ENCODE measurements around the gene BCOR. TPM values are rescaled to one million over a fixed set of nuclear protein-coding genes. Genes with fewer than 3 reads are reported as not detected.

BCOR gene
- total and polyA plus RNA-seq, 2 donors (not counting 1 experiment from before 2014, with no cell fraction given), result 3.0 to 5.8 TPM

- H3K9me3 ChIP-seq (ENCODE audit: control insufficient read depth, insufficient read depth, low read depth, low read length), result no peaks in the 10 kb centered on the region
- H3K4me2 ChIP-seq (ENCODE audit: extremely low read depth, insufficient read depth, low read length), result no peak overlapping the region
- TF ChIP-seq EZH2 (IDR thresholded peaks at IDR 0.05; ENCODE audit: low read length, missing control alignments), result no peak
- no peak for TF ChIP-seq CTCF (conservative IDR thresholded peaks at IDR 0.05 in 1 of 2, IDR thresholded peaks at IDR 0.05 in 1 of 2; ENCODE audit: low read depth in 1 of 2, low read length in 2 of 2)
- H3K36me3 ChIP-seq (ENCODE audit: control insufficient read depth, insufficient read depth, low read length), result no peaks in the 10 kb centered on the region
- DNase-seq (ENCODE audit: low read depth in 2 of 2), result no peak
- no peak overlapping the region for H3K4me3 ChIP-seq (replicated peaks in 1 of 4; ENCODE audit: control extremely low read depth in 1 of 4, insufficient read depth in 1 of 4, low read depth in 3 of 4, low read length in 4 of 4)
- H2AFZ ChIP-seq (ENCODE audit: low read length), result no peak overlapping the region
- no peaks in the 10 kb centered on the region for H3K79me2 ChIP-seq (ENCODE audit: control insufficient read depth, insufficient read depth, low read length)
- no peak overlapping the region for H3K9ac ChIP-seq (ENCODE audit: insufficient read depth, low read length)
- no peaks in the 10 kb centered on the region for H3K4me1 ChIP-seq (ENCODE audit: control insufficient read depth, extremely low read depth, insufficient read depth, low read length)
- no peaks in the 10 kb centered on the region for H4K20me1 ChIP-seq (ENCODE audit: control insufficient read depth, extremely low read depth, insufficient read depth, low read length)
- H3K27me3 ChIP-seq (ENCODE audit: control insufficient read depth, insufficient read depth, low read length), result no peaks in the 10 kb centered on the region
- no peak overlapping the region for H3K27ac ChIP-seq (ENCODE audit: insufficient read depth, low read length)
These were observed 75.3 kb downstream of the BCOR start for GRCh38 chrX:40022421-40022820.

DNA sequence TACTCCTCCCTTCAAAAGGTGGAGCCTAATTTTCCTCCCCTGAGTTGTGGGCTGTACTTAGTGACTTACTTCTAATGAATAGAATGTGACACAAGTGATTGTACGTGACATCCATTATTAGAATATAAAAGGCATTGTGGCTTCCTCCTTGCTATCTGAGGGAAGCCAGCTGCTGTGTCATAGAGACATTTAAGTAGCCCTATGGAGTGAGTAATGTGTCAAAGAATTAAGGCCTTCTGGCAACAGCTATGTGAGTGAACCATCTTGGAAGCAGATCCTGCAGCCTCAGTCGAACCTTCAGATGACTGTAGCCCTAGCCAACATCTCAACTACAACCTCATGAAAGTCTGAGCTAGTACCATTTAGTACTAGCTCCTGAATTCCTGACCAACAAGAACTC, 76.1 kb downstream of the BCOR start:
- Histone ChIP-seq H4K20me1 (ENCODE audit: control insufficient read depth, extremely low read depth, insufficient read depth, low read length) (no peaks in the 10 kb centered on the region), H3K9ac (ENCODE audit: insufficient read depth, low read length) (no peak overlapping the region), H2AFZ (ENCODE audit: low read length) (no peak overlapping the region), H3K9me3 (ENCODE audit: control insufficient read depth, insufficient read depth, low read depth, low read length) (no peaks in the 10 kb centered on the region), H3K4me1 (ENCODE audit: control insufficient read depth, extremely low read depth, insufficient read depth, low read length) (no peaks in the 10 kb centered on the region), H3K27me3 (ENCODE audit: control insufficient read depth, insufficient read depth, low read length) (no peaks in the 10 kb centered on the region), H3K4me2 (ENCODE audit: extremely low read depth, insufficient read depth, low read length) (no peak overlapping the region), H3K79me2 (ENCODE audit: control insufficient read depth, insufficient read depth, low read length) (no peaks in the 10 kb centered on the region), H3K36me3 (ENCODE audit: control insufficient read depth, insufficient read depth, low read length) (no peaks in the 10 kb centered on the region), H3K4me3 (replicated peaks in 1 of 4; ENCODE audit: control extremely low read depth in 1 of 4, insufficient read depth in 1 of 4, low read depth in 3 of 4, low read length in 4 of 4) (no peak overlapping the region), H3K27ac (ENCODE audit: insufficient read depth, low read length) (no peak overlapping the region)
- no peak for DNase-seq (ENCODE audit: low read depth in 2 of 2)
- TF ChIP-seq EZH2 (IDR thresholded peaks at IDR 0.05; ENCODE audit: low read length, missing control alignments) (no peak), CTCF (conservative IDR thresholded peaks at IDR 0.05 in 1 of 2, IDR thresholded peaks at IDR 0.05 in 1 of 2; ENCODE audit: low read depth in 1 of 2, low read length in 2 of 2) (no peak)

DNA sequence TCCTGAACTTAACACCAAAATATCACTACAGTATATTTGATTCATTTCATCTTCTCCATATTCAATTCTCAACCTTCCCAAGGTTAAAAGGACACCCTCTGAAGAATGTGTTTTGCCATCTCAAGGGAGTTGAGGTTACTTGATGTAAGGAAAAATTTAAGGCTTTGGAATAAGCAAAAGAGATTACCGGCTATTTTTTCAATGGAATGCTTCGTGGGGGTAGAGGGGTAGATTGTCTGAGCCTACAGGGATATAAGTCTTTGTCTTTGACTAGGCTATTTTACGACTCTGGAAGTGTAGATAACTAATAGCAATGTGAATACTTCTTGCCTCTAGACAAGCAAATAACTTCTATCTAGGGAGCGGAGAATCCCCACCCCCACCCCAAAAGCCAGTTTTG, 78.2 kb downstream of the BCOR start:
- Histone ChIP-seq H3K27ac (ENCODE audit: insufficient read depth, low read length) (no peak overlapping the region), H3K9ac (ENCODE audit: insufficient read depth, low read length) (no peak overlapping the region), H3K79me2 (ENCODE audit: control insufficient read depth, insufficient read depth, low read length) (no peaks in the 10 kb centered on the region), H3K36me3 (ENCODE audit: control insufficient read depth, insufficient read depth, low read length) (no peaks in the 10 kb centered on the region), H4K20me1 (ENCODE audit: control insufficient read depth, extremely low read depth, insufficient read depth, low read length) (no peaks in the 10 kb centered on the region), H3K27me3 (ENCODE audit: control insufficient read depth, insufficient read depth, low read length) (no peaks in the 10 kb centered on the region), H2AFZ (ENCODE audit: low read length) (no peak overlapping the region), H3K4me2 (ENCODE audit: extremely low read depth, insufficient read depth, low read length) (no peak overlapping the region), H3K4me3 (replicated peaks in 1 of 4; ENCODE audit: control extremely low read depth in 1 of 4, insufficient read depth in 1 of 4, low read depth in 3 of 4, low read length in 4 of 4) (no peak overlapping the region), H3K9me3 (ENCODE audit: control insufficient read depth, insufficient read depth, low read depth, low read length) (no peaks in the 10 kb centered on the region), H3K4me1 (ENCODE audit: control insufficient read depth, extremely low read depth, insufficient read depth, low read length) (no peaks in the 10 kb centered on the region)
- no peak for TF ChIP-seq CTCF (conservative IDR thresholded peaks at IDR 0.05 in 1 of 2, IDR thresholded peaks at IDR 0.05 in 1 of 2; ENCODE audit: low read depth in 1 of 2, low read length in 2 of 2)
- no peak for TF ChIP-seq EZH2 (IDR thresholded peaks at IDR 0.05; ENCODE audit: low read length, missing control alignments)
- no peak for DNase-seq (ENCODE audit: low read depth in 2 of 2)

All from fibroblast of lung (primary cell).